Esophagus squamous epithelium (tissue), 5 donors: ENCODE measurements around the gene POU2AF3. TPM values are rescaled to one million over a fixed set of nuclear protein-coding genes. Genes with fewer than 3 reads are reported as not detected.
A peak's percentile ranks its signal among the peaks of the same experiment; 100 is the strongest.

Source experiments
- DNase-seq: peaks from one replicate; lab custom pipeline; 2025; lab: John Stamatoyannopoulos, UW
- H3K27ac ChIP-seq, 4 donors: fragments of 200-600 bp; sonication (generic); one replicate each; pipeline ENCODE4 v1.5.1; 2016 to 2019; ENCODE audit warnings: mild to moderate bottlenecking in 1 of 4
- H3K27me3 ChIP-seq, 4 donors: fragments of 200-600 bp; sonication (generic); 1 replicate in 3 of 4; 2 replicates in 1 of 4; pipeline versions ENCODE4 v1.5.1 to v1.6.0; 2017 to 2021; ENCODE audit warnings: antibody characterized with exemption in 1 of 4
- H3K36me3 ChIP-seq, 3 donors: fragments of 200-600 bp; sonication (generic); one replicate each; pipeline ENCODE4 v1.5.1; 2016 to 2019
- H3K4me1 ChIP-seq, 3 donors: fragments of 200-600 bp; sonication (generic); one replicate each; pipeline ENCODE4 v1.5.1; 2017 to 2019
- H3K4me3 ChIP-seq, 4 donors: fragments of 200-600 bp; sonication (generic); 1 replicate in 3 of 4; 2 replicates in 1 of 4; pipeline ENCODE4 v1.5.1; 2016 to 2019; ENCODE audit warnings: mild to moderate bottlenecking in 2 of 4, moderate library complexity in 1 of 4
- H3K9me3 ChIP-seq, 3 donors: fragments of 200-600 bp; sonication (generic); one replicate each; pipeline ENCODE4 v1.5.1; 2016 to 2019
- POLR2A ChIP-seq, 4 donors: fragments of 450-650 bp; IDR thresholded peaks; one replicate each; pipeline ENCODE4 v1.6.1; 2017; ENCODE audit warnings: antibody characterized with exemption in 4 of 4, mild to moderate bottlenecking in 4 of 4, moderate library complexity in 3 of 4
- WGBS, 2 donors: methylation state at CpG; one replicate each; pipeline ENCODE4 v1.1.5; 2018; 5-methylcytosine and 5-hydroxymethylcytosine counted together
- intact Hi-C: fragments of 100-400 bp; cut with DNase I; formaldehyde crosslinking; loops from one replicate; pipeline ENCODE4 v1.15.0; 2022
- total RNA-seq, 4 donors: library from RNA; depleted of rRNA; stranded (reverse); fragments of >200 nt; gene quantifications; one replicate each; pipeline ENCODE4 v1.1.0, GENCODE V29; 2016
- TF ChIP-seq, protein P1 (sequence below), 6 experiments: fragments of 450-650 bp in 4 of 6; fragments of 200-600 bp in 2 of 6; sonication (generic) in 2 of 6; IDR thresholded peaks; one replicate each; pipeline ENCODE4 v1.5.1; 2016 to 2019; ENCODE audit warnings: antibody characterized with exemption in 6 of 6, mild to moderate bottlenecking in 4 of 6, moderate library complexity in 4 of 6
- donor health status: DM: yes; HTN: yes; CAD: no.

Gene POU2AF3
- total RNA-seq, 4 donors from 2014 or later = 1.3 to 4.1 (median 2.1) TPM

DNA sequence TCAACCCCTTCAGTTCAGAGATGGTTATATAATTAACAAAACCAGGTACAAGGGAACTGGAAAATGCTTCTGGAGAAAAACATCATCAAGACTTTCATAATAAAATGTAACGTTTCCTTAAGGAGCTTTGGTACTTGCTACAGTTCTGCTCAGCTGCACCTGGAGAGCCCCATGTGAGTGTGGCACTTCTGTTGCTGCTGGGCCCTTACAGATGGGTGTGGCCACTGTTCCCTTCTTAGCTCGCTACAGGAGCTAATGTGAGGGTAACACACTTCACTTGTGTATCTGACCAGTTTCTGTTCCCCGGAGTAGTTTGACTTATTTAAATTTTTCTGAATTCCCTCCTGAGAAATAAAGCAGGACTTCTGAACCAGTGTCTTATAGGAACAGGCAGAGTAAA is 4.0 kb downstream of the POU2AF3 start:
- H3K36me3 ChIP-seq = peaks cover 0 to 8% (median 0%) of the 10 kb centered on the region in 3 donors
- WGBS, 2 donors = 30 to 51% methylated on average over 3 of the region's 3 CpGs
- no peaks in the 10 kb centered on the region for H3K9me3 ChIP-seq
- TF ChIP-seq POLR2A (IDR thresholded peaks at IDR 0.05) = no peak
- TF ChIP-seq, protein P1, sequence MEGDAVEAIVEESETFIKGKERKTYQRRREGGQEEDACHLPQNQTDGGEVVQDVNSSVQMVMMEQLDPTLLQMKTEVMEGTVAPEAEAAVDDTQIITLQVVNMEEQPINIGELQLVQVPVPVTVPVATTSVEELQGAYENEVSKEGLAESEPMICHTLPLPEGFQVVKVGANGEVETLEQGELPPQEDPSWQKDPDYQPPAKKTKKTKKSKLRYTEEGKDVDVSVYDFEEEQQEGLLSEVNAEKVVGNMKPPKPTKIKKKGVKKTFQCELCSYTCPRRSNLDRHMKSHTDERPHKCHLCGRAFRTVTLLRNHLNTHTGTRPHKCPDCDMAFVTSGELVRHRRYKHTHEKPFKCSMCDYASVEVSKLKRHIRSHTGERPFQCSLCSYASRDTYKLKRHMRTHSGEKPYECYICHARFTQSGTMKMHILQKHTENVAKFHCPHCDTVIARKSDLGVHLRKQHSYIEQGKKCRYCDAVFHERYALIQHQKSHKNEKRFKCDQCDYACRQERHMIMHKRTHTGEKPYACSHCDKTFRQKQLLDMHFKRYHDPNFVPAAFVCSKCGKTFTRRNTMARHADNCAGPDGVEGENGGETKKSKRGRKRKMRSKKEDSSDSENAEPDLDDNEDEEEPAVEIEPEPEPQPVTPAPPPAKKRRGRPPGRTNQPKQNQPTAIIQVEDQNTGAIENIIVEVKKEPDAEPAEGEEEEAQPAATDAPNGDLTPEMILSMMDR (IDR thresholded peaks at IDR 0.05) = no peak
- no peak for DNase-seq
- peaks cover 27 to 75% (median 33%) of the 10 kb centered on the region in 3 donors for H3K4me1 ChIP-seq
- peaks cover 0 to 15% (median 0%) of the 10 kb centered on the region in 4 donors for H3K27me3 ChIP-seq
- intact Hi-C loops = no loop called here
- H3K4me3 ChIP-seq = no peak overlapping the region
- H3K27ac ChIP-seq = peak overlapping the region; percentile 8 to 76 (median 52)

DNA sequence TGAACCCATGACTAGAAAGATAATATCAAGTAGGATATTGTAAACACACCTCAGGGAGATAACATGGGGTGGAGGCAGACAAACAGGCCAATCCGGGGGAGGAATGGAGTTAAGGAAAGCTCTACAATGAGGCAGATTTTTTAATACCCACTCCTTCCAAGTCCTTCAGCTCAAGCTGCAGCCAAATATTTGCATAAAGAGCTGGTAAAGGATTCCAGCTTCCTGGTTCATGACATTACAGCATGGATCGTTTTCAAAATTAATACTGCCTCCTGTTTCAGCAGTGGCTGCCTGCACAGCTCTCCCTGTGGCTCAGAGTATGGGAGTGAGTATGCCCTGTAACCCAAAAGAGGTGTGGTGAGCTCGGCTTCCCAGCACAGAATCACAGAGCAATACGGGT is 5.1 kb downstream of the POU2AF3 start:
- TF ChIP-seq, protein P1 (IDR thresholded peaks at IDR 0.05) = no peak
- no peak for TF ChIP-seq POLR2A (IDR thresholded peaks at IDR 0.05)
- Histone ChIP-seq H3K27me3 (peaks cover 0 to 14% (median 0%) of the 10 kb centered on the region in 4 donors), H3K4me1 (peaks cover 30 to 79% (median 33%) of the 10 kb centered on the region in 3 donors), H3K27ac (peak overlapping the region in 3 of 4 donors; percentile 49 to 76 (median 63)), H3K9me3 (no peaks in the 10 kb centered on the region), H3K36me3 (no peaks in the 10 kb centered on the region), H3K4me3 (no peak overlapping the region)
- no peak for DNase-seq
- intact Hi-C loops = no loop called here
- 21 to 31% methylated on average over 4 of the region's 4 CpGs for WGBS, 2 donors

DNA sequence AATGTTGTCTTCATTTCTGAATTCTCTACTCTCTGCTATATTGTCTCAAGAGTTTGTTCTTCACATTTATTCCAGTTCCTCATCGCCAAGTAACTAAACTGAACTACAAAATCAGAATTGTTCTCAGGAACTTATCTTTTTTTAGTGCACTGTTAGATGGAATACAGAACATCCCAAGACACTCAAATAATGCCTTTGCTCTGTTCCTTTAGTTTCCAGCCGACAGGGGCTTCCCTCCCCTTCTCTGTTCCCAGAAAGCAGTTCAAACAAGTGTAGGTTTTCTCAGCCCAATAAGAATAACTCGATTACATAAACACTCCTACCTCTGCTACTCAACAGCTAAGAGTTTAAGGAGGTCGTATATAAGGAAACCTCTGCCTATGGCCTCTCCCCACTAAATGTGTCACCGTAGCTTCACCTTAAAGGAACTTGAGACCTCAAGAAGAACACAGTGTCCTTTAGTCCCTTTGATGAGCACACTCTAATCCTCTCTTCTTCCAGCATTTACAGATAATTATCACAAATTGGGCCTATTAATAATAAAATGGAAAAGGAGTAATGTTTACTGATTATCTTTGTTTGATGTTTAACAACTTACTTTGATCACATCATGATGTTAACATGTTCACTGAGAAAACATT is 6.9 kb downstream of the POU2AF3 start:
- WGBS, 2 donors = 79 to 86% methylated on average over 5 of the region's 5 CpGs
- Histone ChIP-seq H3K27ac (no peak overlapping the region), H3K4me1 (peaks cover 19 to 74% (median 32%) of the 10 kb centered on the region in 3 donors), H3K27me3 (peaks cover 0 to 3% (median 0%) of the 10 kb centered on the region in 4 donors), H3K4me3 (no peak overlapping the region), H3K36me3 (no peaks in the 10 kb centered on the region), H3K9me3 (no peaks in the 10 kb centered on the region)
- no peak for TF ChIP-seq POLR2A (IDR thresholded peaks at IDR 0.05)
- TF ChIP-seq, protein P1 (IDR thresholded peaks at IDR 0.05) = no peak
- intact Hi-C loops = no loop called here
- DNase-seq = no peak

DNA sequence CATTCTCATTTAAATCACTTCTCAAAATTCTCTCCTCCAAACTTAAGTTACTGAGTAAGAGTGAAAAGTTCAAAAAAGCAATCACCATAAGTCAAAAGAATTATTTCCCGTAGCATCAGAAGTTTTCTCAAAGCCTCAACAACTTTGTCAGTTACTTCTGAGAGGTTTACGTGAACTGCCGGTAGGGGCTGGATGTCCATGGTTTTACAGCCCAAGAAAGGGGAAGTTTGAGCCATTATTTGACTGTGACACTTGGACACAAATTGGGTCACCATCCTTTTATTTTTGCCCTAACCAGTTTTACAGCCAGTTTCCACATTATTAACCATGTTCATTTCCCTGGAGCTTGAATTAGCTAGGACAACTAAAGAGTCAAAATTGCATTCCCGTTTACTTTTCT is 7.5 kb downstream of the POU2AF3 start:
- 76 to 86% methylated on average over 4 of the region's 4 CpGs for WGBS, 2 donors

DNA sequence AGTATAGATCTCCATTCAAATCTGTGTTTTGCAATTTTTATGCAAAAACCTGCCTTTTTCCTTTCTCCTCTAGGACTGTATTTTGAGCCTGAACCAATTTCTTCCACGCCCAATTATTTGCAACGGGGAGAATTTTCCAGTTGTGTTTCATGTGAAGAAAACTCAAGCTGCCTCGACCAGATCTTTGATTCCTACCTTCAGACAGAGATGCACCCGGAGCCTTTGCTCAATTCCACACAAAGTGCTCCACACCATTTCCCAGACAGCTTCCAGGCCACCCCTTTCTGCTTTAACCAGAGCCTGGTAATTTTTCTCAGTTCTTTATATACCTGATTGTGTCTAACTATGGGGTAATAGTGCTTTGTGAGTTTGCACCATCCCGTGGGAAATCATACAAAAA is 8.0 kb downstream of the POU2AF3 start:
- intact Hi-C loops = no loop called here
- TF ChIP-seq, protein P1 (IDR thresholded peaks at IDR 0.05) = no peak
- no peak for TF ChIP-seq POLR2A (IDR thresholded peaks at IDR 0.05)
- Histone ChIP-seq H3K27ac (no peak overlapping the region), H3K4me3 (no peak overlapping the region), H3K4me1 (peaks cover 20 to 73% (median 31%) of the 10 kb centered on the region in 3 donors), H3K9me3 (no peaks in the 10 kb centered on the region), H3K27me3 (no peaks in the 10 kb centered on the region), H3K36me3 (no peaks in the 10 kb centered on the region)
- DNase-seq = no peak
- WGBS, 2 donors = 53 to 89% methylated on average over 5 of the region's 5 CpGs

More for the DNA sequence above, 7.5 kb downstream of the POU2AF3 start:
- Histone ChIP-seq H3K27me3 (no peaks in the 10 kb centered on the region), H3K27ac (no peak overlapping the region), H3K36me3 (no peaks in the 10 kb centered on the region), H3K9me3 (no peaks in the 10 kb centered on the region), H3K4me1 (peaks cover 19 to 74% (median 32%) of the 10 kb centered on the region in 3 donors), H3K4me3 (no peak overlapping the region)
- no peak for TF ChIP-seq POLR2A (IDR thresholded peaks at IDR 0.05)
- TF ChIP-seq, protein P1 (IDR thresholded peaks at IDR 0.05) = no peak
- intact Hi-C loops = no loop called here
- DNase-seq = no peak
